ENCODE data around the gene BORCS5.

BORCS5 gene

GRCh38 chr12:12505544-12506495, 148.9 kb downstream of the BORCS5 start:
- no peak overlapping the region; the same call in 1 of the 2 replicates for H3K4me3 ChIP-seq (ENCODE audit: low read depth, low read length)
- no peak for TF ChIP-seq CTCF (IDR thresholded peaks at IDR 0.05; ENCODE audit: low read depth, low read length, missing control alignments)
- peak; percentile 70 for DNase-seq (ENCODE audit: low read depth)

- no peak for TF ChIP-seq CTCF (IDR thresholded peaks at IDR 0.05; ENCODE audit: low read depth, low read length, missing control alignments)
- H3K4me3 ChIP-seq (ENCODE audit: low read depth, low read length), result no peak overlapping the region; the same call in 1 of the 2 replicates
- no peak for DNase-seq (ENCODE audit: low read depth)
Measured at GRCh38 chr12:12506496-12506890, 149.6 kb downstream of the BORCS5 start.

GRCh38 chr12:12507121-12507520, 150.2 kb downstream of the BORCS5 start:
- no peak overlapping the region for H3K4me3 ChIP-seq (ENCODE audit: low read depth, low read length)
- TF ChIP-seq CTCF (IDR thresholded peaks at IDR 0.05; ENCODE audit: low read depth, low read length, missing control alignments), result no peak
- DNase-seq (ENCODE audit: low read depth), result no peak

GRCh38 chr12:12508612-12509011, 151.7 kb downstream of the BORCS5 start:
- no peak for TF ChIP-seq CTCF (IDR thresholded peaks at IDR 0.05; ENCODE audit: low read depth, low read length, missing control alignments)
- no peak overlapping the region for H3K4me3 ChIP-seq (ENCODE audit: low read depth, low read length)
- DNase-seq (ENCODE audit: low read depth), result no peak

- TF ChIP-seq CTCF (IDR thresholded peaks at IDR 0.05; ENCODE audit: low read depth, low read length, missing control alignments), result no peak
- DNase-seq (ENCODE audit: low read depth), result no peak
- H3K4me3 ChIP-seq (ENCODE audit: low read depth, low read length), result no peak overlapping the region
Measured at GRCh38 chr12:12510141-12510540, 153.3 kb downstream of the BORCS5 start.

GRCh38 chr12:12510551-12510950, 153.7 kb downstream of the BORCS5 start:
- no peak for TF ChIP-seq CTCF (IDR thresholded peaks at IDR 0.05; ENCODE audit: low read depth, low read length, missing control alignments)
- no peak overlapping the region for H3K4me3 ChIP-seq (ENCODE audit: low read depth, low read length)
- no peak for DNase-seq (ENCODE audit: low read depth)
